ENCODE results near the gene HOXA6.

GRCh38 chr7:27140126-27140857, 7.3 kb downstream of the HOXA6 start:
- no peak for TF ChIP-seq CTCF (IDR thresholded peaks at IDR 0.05)
- TF ChIP-seq POLR2A (IDR thresholded peaks at IDR 0.05), result no peak

Measured in lower leg skin (tissue), 3 donors.